ENCODE measurements around the gene DUOX2. TPM values are rescaled to one million over a fixed set of nuclear protein-coding genes. Genes with fewer than 3 reads are reported as not detected.

DUOX2 gene
- total RNA-seq, 1 experiment from 2014 or later, result 0.44 TPM

GRCh38 chr15:45116482-45117307 lies 2.7 kb upstream of the DUOX2 start:
- no peaks in the 10 kb centered on the region for H3K27me3 ChIP-seq (ENCODE audit: insufficient read depth, low read length)
- POLR2A ChIA-PET, result no interaction called here

More at GRCh38 chr15:45116482-45117307, 2.7 kb upstream of the DUOX2 start:
- TF ChIP-seq REST (IDR thresholded peaks at IDR 0.05; ENCODE audit: low read depth) (no peak), ZBTB33 (IDR thresholded peaks at IDR 0.05; ENCODE audit: extremely low read depth, insufficient replicate concordance, low read length) (no peak), MAX (IDR thresholded peaks at IDR 0.05) (no peak), JUND (IDR thresholded peaks at IDR 0.05) (no peak), YY1 (IDR thresholded peaks at IDR 0.05; ENCODE audit: extremely low read depth, insufficient replicate concordance, low read depth, low read length) (no peak), EZH2 (IDR thresholded peaks at IDR 0.05) (no peak), SIN3A (IDR thresholded peaks at IDR 0.05; ENCODE audit: low read depth) (no peak), CTCF (IDR thresholded peaks at IDR 0.05 in 2 of 3, conservative IDR thresholded peaks at IDR 0.05 in 1 of 3; ENCODE audit: borderline replicate concordance in 1 of 3, insufficient read depth in 1 of 3, low read depth in 2 of 3, low read length in 2 of 3) (no peak), POLR2A (IDR thresholded peaks at IDR 0.05; ENCODE audit: borderline replicate concordance, extremely low read depth, insufficient read depth, insufficient read length) (no peak), EGR1 (IDR thresholded peaks at IDR 0.05; ENCODE audit: low read depth) (no peak)
- H3K27ac ChIP-seq (ENCODE audit: low read depth, low read length), result no peak overlapping the region
- intact Hi-C loops (cut with micrococcal nuclease), result no loop called here
- DNase-seq (ENCODE audit: low read depth, low spot score) (no peak), ATAC-seq (no peak)
- CTCF ChIA-PET, result no interaction called here
- no peak overlapping the region for H3K4me3 ChIP-seq (replicated peaks in 1 of 2; ENCODE audit: low read depth in 1 of 2, low read length in 2 of 2)
- H3K36me3 ChIP-seq (ENCODE audit: control insufficient read depth in 1 of 2, insufficient read depth in 2 of 2, low read length in 2 of 2), result no peaks in the 10 kb centered on the region
- H3K4me2 ChIP-seq (ENCODE audit: low read length), result no peak overlapping the region
- H3K9me3 ChIP-seq (ENCODE audit: control insufficient read depth in 1 of 2, insufficient read depth in 1 of 2, low read depth in 1 of 2, low read length in 2 of 2), result no peaks in the 10 kb centered on the region
- peaks cover 0 to 6% of the 10 kb centered on the region in 2 experiments; a peak in 2 of 4 replicates for H3K4me1 ChIP-seq (ENCODE audit: control insufficient read depth in 1 of 2, insufficient read depth in 2 of 2, low read length in 2 of 2)
- H3K9ac ChIP-seq (ENCODE audit: low read length), result no peak overlapping the region
- no peaks in the 10 kb centered on the region for H3K79me2 ChIP-seq (ENCODE audit: insufficient read depth, low read length)
- no TSS peak for BruUV-seq (replicated peaks)
- no peaks in the 10 kb centered on the region for H3K9me2 ChIP-seq (ENCODE audit: insufficient read depth)
- H4K20me1 ChIP-seq (ENCODE audit: insufficient read depth), result no peaks in the 10 kb centered on the region
- no peak overlapping the region for H2AFZ ChIP-seq (ENCODE audit: low read depth, low read length, poor library complexity, severe bottlenecking)
- RAD21 ChIA-PET (ENCODE audit: low non-redundant PET in 1 of 2, low total read pairs in 2 of 2, uncharacterized antibody in 2 of 2, unreplicated experiment in 2 of 2), result no interaction called here

Data from HCT116 (cell line).